Measurements from ENCODE around the gene C19orf67.

Gene C19orf67

GRCh38 chr19:14101003-14101545 is 15.5 kb upstream of the C19orf67 start:
- no peak for TF ChIP-seq GATA1 (IDR thresholded peaks at IDR 0.05; ENCODE audit: low read depth, low read length)
- TF ChIP-seq POLR2A (IDR thresholded peaks at IDR 0.05; ENCODE audit: low read length): no peak
- no peak for DNase-seq

- TF ChIP-seq GATA1 (IDR thresholded peaks at IDR 0.05; ENCODE audit: low read depth, low read length) (no peak), POLR2A (IDR thresholded peaks at IDR 0.05; ENCODE audit: low read length) (no peak)
- DNase-seq: no peak
These were observed 12.1 kb upstream of the C19orf67 start for GRCh38 chr19:14097532-14098151.

- TF ChIP-seq GATA1 (IDR thresholded peaks at IDR 0.05; ENCODE audit: low read depth, low read length) (no peak), POLR2A (IDR thresholded peaks at IDR 0.05; ENCODE audit: low read length) (no peak)
These were observed 10.8 kb upstream of the C19orf67 start for GRCh38 chr19:14096272-14096992.

GRCh38 chr19:14094854-14095253 is 9.3 kb upstream of the C19orf67 start:
- peak; percentile 44 to 73 for DNase-seq
- TF ChIP-seq POLR2A (IDR thresholded peaks at IDR 0.05; ENCODE audit: low read length) (no peak), GATA1 (IDR thresholded peaks at IDR 0.05; ENCODE audit: low read depth, low read length) (no peak)

More at GRCh38 chr19:14096272-14096992, 10.8 kb upstream of the C19orf67 start:
- DNase-seq: no peak

GRCh38 chr19:14093117-14093823 is 7.7 kb upstream of the C19orf67 start:
- DNase-seq: peak in 1 of 2 experiments; percentile 37
- no peak for TF ChIP-seq POLR2A (IDR thresholded peaks at IDR 0.05; ENCODE audit: low read length)
- no peak for TF ChIP-seq GATA1 (IDR thresholded peaks at IDR 0.05; ENCODE audit: low read depth, low read length)

- peak; percentile 60 to 75 for DNase-seq
- no peak for TF ChIP-seq GATA1 (IDR thresholded peaks at IDR 0.05; ENCODE audit: low read depth, low read length)
- TF ChIP-seq POLR2A (IDR thresholded peaks at IDR 0.05; ENCODE audit: low read length): no peak
These were observed 6.4 kb upstream of the C19orf67 start for GRCh38 chr19:14091813-14092462.

GRCh38 chr19:14091081-14091812 is 5.7 kb upstream of the C19orf67 start:
- peak; percentile 65 for TF ChIP-seq POLR2A (IDR thresholded peaks at IDR 0.05; ENCODE audit: low read length)
- TF ChIP-seq GATA1 (IDR thresholded peaks at IDR 0.05; ENCODE audit: low read depth, low read length): no peak
- peak; percentile 94 to 95 for DNase-seq

GRCh38 chr19:14090509-14091080 is 5.0 kb upstream of the C19orf67 start, which contains the start of gene SAMD1:
Gene SAMD1, minus strand, starts transcription at chr19:14090751.
- TF ChIP-seq POLR2A (IDR thresholded peaks at IDR 0.05; ENCODE audit: low read length) (no peak), GATA1 (IDR thresholded peaks at IDR 0.05; ENCODE audit: low read depth, low read length) (no peak)
- peak; percentile 94 to 95 for DNase-seq

- no peak for TF ChIP-seq GATA1 (IDR thresholded peaks at IDR 0.05; ENCODE audit: low read depth, low read length)
- TF ChIP-seq POLR2A (IDR thresholded peaks at IDR 0.05; ENCODE audit: low read length): no peak
- peak; percentile 78 to 88 for DNase-seq
These were observed 4.3 kb upstream of the C19orf67 start for GRCh38 chr19:14089662-14090508.

GRCh38 chr19:14089412-14089661 is 3.8 kb upstream of the C19orf67 start:
- peak in 1 of 2 experiments; percentile 46 for DNase-seq
- TF ChIP-seq POLR2A (IDR thresholded peaks at IDR 0.05; ENCODE audit: low read length) (no peak), GATA1 (IDR thresholded peaks at IDR 0.05; ENCODE audit: low read depth, low read length) (no peak)

- no peak for DNase-seq
- TF ChIP-seq POLR2A (IDR thresholded peaks at IDR 0.05; ENCODE audit: low read length): no peak
- no peak for TF ChIP-seq GATA1 (IDR thresholded peaks at IDR 0.05; ENCODE audit: low read depth, low read length)
These were observed 3.2 kb upstream of the C19orf67 start for GRCh38 chr19:14088634-14089411.

Data from erythroblast (primary cell).